Lower leg skin (tissue), 3 donors: Measurements from ENCODE around the gene TMEM200B.

Experiments used
- CTCF ChIP-seq, 3 donors: fragments of 450-650 bp; IDR thresholded peaks; one replicate each; pipeline ENCODE4 v1.5.1; 2016; ENCODE audit warnings: antibody characterized with exemption in 3 of 3, mild to moderate bottlenecking in 3 of 3, moderate library complexity in 2 of 3
- POLR2A ChIP-seq, 2 donors: fragments of 450-650 bp; IDR thresholded peaks; one replicate each; pipeline ENCODE4 v1.6.1; 2016 to 2017; ENCODE audit warnings: antibody characterized with exemption in 2 of 2, mild to moderate bottlenecking in 1 of 2, moderate library complexity in 1 of 2

DNA sequence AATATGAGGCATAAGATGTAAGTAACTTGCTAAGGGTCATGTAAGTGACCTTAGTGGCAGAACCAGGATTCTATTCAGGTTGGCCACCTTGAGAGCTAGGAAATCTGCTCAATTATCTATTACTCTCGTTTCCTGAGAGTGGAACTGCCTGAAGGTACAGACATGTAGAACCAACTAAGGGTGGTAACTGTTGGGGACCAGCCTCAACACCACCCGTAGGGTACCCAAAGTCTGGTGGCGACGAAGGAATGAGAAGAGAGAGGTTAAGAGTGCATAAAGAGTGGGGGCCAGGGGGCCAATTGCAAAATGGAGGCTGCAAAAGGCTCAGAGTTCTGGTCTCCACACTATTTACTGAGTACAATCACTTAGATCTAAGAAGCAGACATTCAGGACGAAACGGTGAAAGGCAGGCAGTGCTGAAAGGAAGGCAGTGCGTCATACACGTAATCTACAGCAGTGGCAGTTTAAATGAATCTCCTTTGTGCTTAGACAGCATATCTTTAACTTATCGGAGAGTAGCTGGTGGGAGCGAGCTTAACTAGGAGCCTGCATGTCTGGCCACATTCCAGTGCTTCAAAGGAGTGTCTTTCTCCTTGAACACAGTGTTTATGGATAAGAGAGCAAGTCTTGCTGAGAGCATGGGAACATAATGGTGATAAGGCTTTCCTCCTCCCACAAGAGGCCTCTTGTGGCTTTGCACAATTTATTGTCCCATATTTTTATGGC, 33.0 kb upstream of the TMEM200B start:
- no peak for TF ChIP-seq CTCF (IDR thresholded peaks at IDR 0.05)
- no peak for TF ChIP-seq POLR2A (IDR thresholded peaks at IDR 0.05)
